ENCODE data around the gene SPPL3. TPM values are rescaled to one million over a fixed set of nuclear protein-coding genes. Genes with fewer than 3 reads are reported as not detected.

The SPPL3 gene
- total RNA-seq, 1 donor from 2014 or later = 44.1 TPM

- Histone ChIP-seq H3K4me3 (no peak overlapping the region), H3K27ac (no peak overlapping the region), H3K9me3 (no peaks in the 10 kb centered on the region), H3K27me3 (no peaks in the 10 kb centered on the region), H3K36me3 (no peaks in the 10 kb centered on the region), H3K4me1 (peaks cover 4% of the 10 kb centered on the region)
- ATAC-seq (no peak), DNase-seq (no peak)
- TF ChIP-seq CTCF (IDR thresholded peaks at IDR 0.05) = no peak
- intact Hi-C loops (cut with DNase I) = no loop called here
These were observed 22.1 kb downstream of the SPPL3 start for GRCh38 chr12:120882055-120882555.

- Histone ChIP-seq H3K9me3 (no peaks in the 10 kb centered on the region), H3K27ac (no peak overlapping the region), H3K4me1 (peaks cover 4% of the 10 kb centered on the region), H3K4me3 (no peak overlapping the region), H3K27me3 (no peaks in the 10 kb centered on the region), H3K36me3 (no peaks in the 10 kb centered on the region)
- ATAC-seq = no peak
- DNase-seq = no peak
- intact Hi-C loops (cut with DNase I) = no loop called here
- TF ChIP-seq CTCF (IDR thresholded peaks at IDR 0.05) = no peak
These were observed 24.3 kb downstream of the SPPL3 start for GRCh38 chr12:120879718-120880300.

- no peak overlapping the region for H3K27ac ChIP-seq
- peaks cover 4% of the 10 kb centered on the region for H3K4me1 ChIP-seq
- DNase-seq = no peak
- intact Hi-C loops (cut with DNase I) = no loop called here
- H3K4me3 ChIP-seq = no peak overlapping the region
- no peaks in the 10 kb centered on the region for H3K36me3 ChIP-seq
- peak; percentile 44 for ATAC-seq
- TF ChIP-seq CTCF (IDR thresholded peaks at IDR 0.05) = no peak
- no peaks in the 10 kb centered on the region for H3K27me3 ChIP-seq
- no peaks in the 10 kb centered on the region for H3K9me3 ChIP-seq
These were observed 25.1 kb downstream of the SPPL3 start for GRCh38 chr12:120879102-120879501.

GRCh38 chr12:120874547-120875245 is 29.5 kb downstream of the SPPL3 start:
- intact Hi-C loops (cut with DNase I) = no loop called here
- no peak for TF ChIP-seq CTCF (IDR thresholded peaks at IDR 0.05)
- no peak overlapping the region for H3K4me3 ChIP-seq

GRCh38 chr12:120873226-120873625 is 30.9 kb downstream of the SPPL3 start:
- no peak overlapping the region for H3K4me3 ChIP-seq
- intact Hi-C loops (cut with DNase I) = no loop called here
- no peak overlapping the region for H3K27ac ChIP-seq
- peaks cover 19% of the 10 kb centered on the region for H3K4me1 ChIP-seq
- ATAC-seq = no peak
- no peaks in the 10 kb centered on the region for H3K9me3 ChIP-seq
- no peak for DNase-seq
- no peak for TF ChIP-seq CTCF (IDR thresholded peaks at IDR 0.05)
- no peaks in the 10 kb centered on the region for H3K36me3 ChIP-seq
- H3K27me3 ChIP-seq = no peaks in the 10 kb centered on the region

More at GRCh38 chr12:120874547-120875245, 29.5 kb downstream of the SPPL3 start:
- DNase-seq = no peak
- H3K9me3 ChIP-seq = no peaks in the 10 kb centered on the region
- H3K27ac ChIP-seq = no peak overlapping the region
- H3K27me3 ChIP-seq = no peaks in the 10 kb centered on the region
- no peaks in the 10 kb centered on the region for H3K36me3 ChIP-seq
- H3K4me1 ChIP-seq = peaks cover 20% of the 10 kb centered on the region
- no peak for ATAC-seq
